Measurements from ENCODE around the gene OVOL1. TPM values are rescaled to one million over a fixed set of nuclear protein-coding genes. Genes with fewer than 3 reads are reported as not detected.

OVOL1 gene
- polyA plus RNA-seq, 3 donors = 0.08 TPM; not detected in 2

DNA sequence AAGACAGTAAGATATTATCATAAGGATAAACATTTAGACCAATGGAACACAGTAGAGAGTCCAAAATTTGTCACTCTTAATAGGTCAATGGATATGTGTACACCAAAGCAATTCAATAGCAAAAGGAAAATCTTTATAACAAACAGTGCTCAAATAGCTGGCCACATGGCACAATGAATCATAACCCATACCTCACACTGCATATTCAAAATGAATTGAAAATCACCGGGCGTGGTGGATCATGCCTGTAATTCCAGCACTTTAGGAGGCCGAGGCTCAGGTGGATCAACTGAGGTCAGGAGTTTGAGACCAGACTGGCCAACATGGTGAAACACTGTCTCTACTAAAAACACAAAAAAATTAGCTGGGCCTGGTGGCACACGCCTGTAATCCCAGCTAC, 55.3 kb downstream of the OVOL1 start:
- Histone ChIP-seq H3K4me3 (replicated peaks in 1 of 3; ENCODE audit: low read depth in 2 of 3, low read length in 3 of 3) (no peak overlapping the region), H3K27ac (ENCODE audit: low read depth in 1 of 2, low read length in 2 of 2) (no peak overlapping the region), H3K79me2 (ENCODE audit: insufficient read depth, low read length) (no peaks in the 10 kb centered on the region), H3K4me2 (replicated peaks; ENCODE audit: extremely low read depth, low read length, poor library complexity, severe bottlenecking) (no peak overlapping the region), H4K20me1 (ENCODE audit: insufficient read depth, low read length) (no peaks in the 10 kb centered on the region), H3K9me3 (replicated peaks in 1 of 2; ENCODE audit: control insufficient read depth in 1 of 2, insufficient read depth in 1 of 2, low read length in 2 of 2) (peaks cover 0 to 2% of the 10 kb centered on the region in 2 donors), H2AFZ (ENCODE audit: insufficient read depth, low read depth, low read length, poor library complexity, severe bottlenecking) (no peak overlapping the region), H3K4me1 (ENCODE audit: control insufficient read depth in 1 of 2, insufficient read depth in 2 of 2, low read length in 2 of 2) (no peaks in the 10 kb centered on the region), H3K9ac (ENCODE audit: insufficient read depth, low read length, poor library complexity, severe bottlenecking) (no peak overlapping the region), H3K36me3 (replicated peaks in 1 of 2; ENCODE audit: control insufficient read depth in 1 of 2, insufficient read depth in 2 of 2, low read length in 2 of 2) (no peaks in the 10 kb centered on the region), H3K27me3 (ENCODE audit: control insufficient read depth in 2 of 2, insufficient read depth in 2 of 2, low read length in 2 of 2) (no peaks in the 10 kb centered on the region)
- TF ChIP-seq, protein P1, sequence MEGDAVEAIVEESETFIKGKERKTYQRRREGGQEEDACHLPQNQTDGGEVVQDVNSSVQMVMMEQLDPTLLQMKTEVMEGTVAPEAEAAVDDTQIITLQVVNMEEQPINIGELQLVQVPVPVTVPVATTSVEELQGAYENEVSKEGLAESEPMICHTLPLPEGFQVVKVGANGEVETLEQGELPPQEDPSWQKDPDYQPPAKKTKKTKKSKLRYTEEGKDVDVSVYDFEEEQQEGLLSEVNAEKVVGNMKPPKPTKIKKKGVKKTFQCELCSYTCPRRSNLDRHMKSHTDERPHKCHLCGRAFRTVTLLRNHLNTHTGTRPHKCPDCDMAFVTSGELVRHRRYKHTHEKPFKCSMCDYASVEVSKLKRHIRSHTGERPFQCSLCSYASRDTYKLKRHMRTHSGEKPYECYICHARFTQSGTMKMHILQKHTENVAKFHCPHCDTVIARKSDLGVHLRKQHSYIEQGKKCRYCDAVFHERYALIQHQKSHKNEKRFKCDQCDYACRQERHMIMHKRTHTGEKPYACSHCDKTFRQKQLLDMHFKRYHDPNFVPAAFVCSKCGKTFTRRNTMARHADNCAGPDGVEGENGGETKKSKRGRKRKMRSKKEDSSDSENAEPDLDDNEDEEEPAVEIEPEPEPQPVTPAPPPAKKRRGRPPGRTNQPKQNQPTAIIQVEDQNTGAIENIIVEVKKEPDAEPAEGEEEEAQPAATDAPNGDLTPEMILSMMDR (IDR thresholded peaks at IDR 0.05) = no peak
- H3K4me3 Mint-ChIP-seq = no peak overlapping the region
- no peak overlapping the region for H3K27ac Mint-ChIP-seq
- DNase-seq = no peak
- H3K9me3 Mint-ChIP-seq = peaks cover 0 to 6% (median 0%) of the 10 kb centered on the region in 7 donors
- H3K4me1 Mint-ChIP-seq = no peaks in the 10 kb centered on the region
- H3K27me3 Mint-ChIP-seq (ENCODE audit: low read depth in 3 of 3) = peaks cover 0 to 3% (median 2%) of the 10 kb centered on the region in 3 donors
- no peaks in the 10 kb centered on the region for H3K36me3 Mint-ChIP-seq
- intact Hi-C loops (cut with micrococcal nuclease) = no loop called here
- WGBS (ENCODE audit: insufficient coverage) = 100% methylated on average over 4 of the region's 4 CpGs

GRCh38 chr11:65843811-65844210, 56.9 kb downstream of the OVOL1 start:
- H2AFZ ChIP-seq (ENCODE audit: insufficient read depth, low read depth, low read length, poor library complexity, severe bottlenecking) = no peak overlapping the region

More at GRCh38 chr11:65843811-65844210, 56.9 kb downstream of the OVOL1 start:
- TF ChIP-seq, protein P1 (IDR thresholded peaks at IDR 0.05) = no peak
- no peak overlapping the region for H3K27ac Mint-ChIP-seq
- H3K4me1 Mint-ChIP-seq = no peaks in the 10 kb centered on the region
- peaks cover 0 to 5% (median 3%) of the 10 kb centered on the region in 3 donors for H3K27me3 Mint-ChIP-seq (ENCODE audit: low read depth in 3 of 3)
- H3K4me1 ChIP-seq (ENCODE audit: control insufficient read depth in 1 of 2, insufficient read depth in 2 of 2, low read length in 2 of 2) = no peaks in the 10 kb centered on the region
- H4K20me1 ChIP-seq (ENCODE audit: insufficient read depth, low read length) = no peaks in the 10 kb centered on the region
- H3K9me3 ChIP-seq (replicated peaks in 1 of 2; ENCODE audit: control insufficient read depth in 1 of 2, insufficient read depth in 1 of 2, low read length in 2 of 2) = no peaks in the 10 kb centered on the region
- no peak overlapping the region for H3K4me3 ChIP-seq (replicated peaks in 1 of 3; ENCODE audit: low read depth in 2 of 3, low read length in 3 of 3)
- H3K4me2 ChIP-seq (replicated peaks; ENCODE audit: extremely low read depth, low read length, poor library complexity, severe bottlenecking) = no peak overlapping the region
- no peaks in the 10 kb centered on the region for H3K9me3 Mint-ChIP-seq
- H3K27ac ChIP-seq (ENCODE audit: low read depth in 1 of 2, low read length in 2 of 2) = no peak overlapping the region
- DNase-seq = no peak
- no peaks in the 10 kb centered on the region for H3K36me3 ChIP-seq (replicated peaks in 1 of 2; ENCODE audit: control insufficient read depth in 1 of 2, insufficient read depth in 2 of 2, low read length in 2 of 2)
- intact Hi-C loops (cut with micrococcal nuclease) = no loop called here
- H3K27me3 ChIP-seq (ENCODE audit: control insufficient read depth in 2 of 2, insufficient read depth in 2 of 2, low read length in 2 of 2) = no peaks in the 10 kb centered on the region
- H3K36me3 Mint-ChIP-seq = no peaks in the 10 kb centered on the region
- H3K4me3 Mint-ChIP-seq = no peak overlapping the region
- no peaks in the 10 kb centered on the region for H3K79me2 ChIP-seq (ENCODE audit: insufficient read depth, low read length)
- H3K9ac ChIP-seq (ENCODE audit: insufficient read depth, low read length, poor library complexity, severe bottlenecking) = no peak overlapping the region
- no CpG with 5 or more reads among the region's 3 CpGs for WGBS (ENCODE audit: insufficient coverage)
